Pancreas (tissue), 10 donors: Measurements from ENCODE around the gene LRIG3. TPM values are rescaled to one million over a fixed set of nuclear protein-coding genes. Genes with fewer than 3 reads are reported as not detected.

ENCODE experiments used
- ATAC-seq, 4 donors: fragments of 200-7000 bp; cut with Tn5 transposase; one replicate each; pipeline versions ENCODE4 v1.8.0 to v1.9.1; 2020; ENCODE audit warnings: mild to moderate bottlenecking in 4 of 4, moderate library complexity in 4 of 4
- DNase-seq, 6 donors: peaks; one replicate each; pipeline ENCODE4 v3.0.0-alpha.2; 2020
- FAIRE-seq: peaks from 2 replicates; lab custom pipeline; 2012; peaks lifted over from hg19 to GRCh38; lab: Jason Lieb, UNC
- H3K27ac ChIP-seq, 4 donors: fragments of 200-600 bp; sonication (generic); 1 replicate in 3 of 4; 2 replicates in 1 of 4; pipeline versions ENCODE4 v1.5.0 to v1.8.0; 2020
- H3K27me3 ChIP-seq, 4 donors: fragments of 200-600 bp; one replicate each; pipeline ENCODE4 v1.8.0; 2021
- H3K36me3 ChIP-seq, 3 donors: fragments of 200-600 bp; sonication (generic) in 1 of 3; one replicate each; pipeline versions ENCODE4 v1.5.0 to v1.8.0; 2020 to 2021
- H3K4me1 ChIP-seq, 3 donors: fragments of 200-600 bp; one replicate each; pipeline ENCODE4 v1.8.0; 2021
- H3K4me3 ChIP-seq, 4 donors: fragments of 200-600 bp; sonication (generic) in 2 of 4; one replicate each; pipeline versions ENCODE4 v1.5.0 to v1.8.0; 2020 to 2021
- H3K9me3 ChIP-seq, 4 donors: fragments of 200-600 bp; one replicate each; pipeline ENCODE4 v1.8.0; 2021
- WGBS, 2 donors: extraction: QIAGEN DNeasy Blood & Tissue Kit; methylation state at CpG; one replicate each; pipeline ENCODE4 v1.1.7; 2013; 5-methylcytosine and 5-hydroxymethylcytosine counted together
- intact Hi-C, 3 donors: fragments of 100-400 bp; cut with DNase I; formaldehyde crosslinking; loops; one replicate each; pipeline versions ENCODE4 v1.11.1 to v1.14.2; 2022
- polyA plus RNA-seq, 2 donors: library from polyadenylated mRNA; stranded (reverse); fragments of 200-250 nt; gene quantifications; one replicate each; pipeline ENCODE4 v1.2.3, GENCODE V29; 2013
- total RNA-seq, 6 donors: library from RNA; stranded (reverse); fragmentation: NEBNext Ultra II Directional in 4 of 6; extraction: Animal tissue kit (Norgen Biotek cat#: 25700) in 4 of 6; gene quantifications; one replicate each; pipeline versions ENCODE4 v1.2.1 to v1.2.4, GENCODE V29; 2021 to 2023
- TF ChIP-seq, protein P1 (sequence below), 4 donors: fragments of 200-600 bp; sonication (generic) in 3 of 4; IDR thresholded peaks; one replicate each; pipeline versions ENCODE4 v1.5.0 to v1.8.0; 2021; ENCODE audit warnings: antibody characterized with exemption in 4 of 4
- donor health status: healthy with polysubstance abuse.
- donor health status: DM: no; HTN: no; CAD: no; lungs with moderate emphysema.
- donor health status: DM: no; HTN: no; CAD: no.
- donor health status: control.
- donor health status: control.
- donor health status: Bipolar disorder and iron deficiency.
- donor health status: DM: yes; HTN: yes; CAD: no.
- donor health status: DM: no; HTN: no; CAD: no.
- donor health status: DM: no; HTN: no; CAD: no.
- donor health status: DM: yes; HTN: yes; CAD: no.

Gene LRIG3
- total and polyA plus RNA-seq, 8 donors, result 7.2 to 44.3 (median 25.0) TPM

DNA sequence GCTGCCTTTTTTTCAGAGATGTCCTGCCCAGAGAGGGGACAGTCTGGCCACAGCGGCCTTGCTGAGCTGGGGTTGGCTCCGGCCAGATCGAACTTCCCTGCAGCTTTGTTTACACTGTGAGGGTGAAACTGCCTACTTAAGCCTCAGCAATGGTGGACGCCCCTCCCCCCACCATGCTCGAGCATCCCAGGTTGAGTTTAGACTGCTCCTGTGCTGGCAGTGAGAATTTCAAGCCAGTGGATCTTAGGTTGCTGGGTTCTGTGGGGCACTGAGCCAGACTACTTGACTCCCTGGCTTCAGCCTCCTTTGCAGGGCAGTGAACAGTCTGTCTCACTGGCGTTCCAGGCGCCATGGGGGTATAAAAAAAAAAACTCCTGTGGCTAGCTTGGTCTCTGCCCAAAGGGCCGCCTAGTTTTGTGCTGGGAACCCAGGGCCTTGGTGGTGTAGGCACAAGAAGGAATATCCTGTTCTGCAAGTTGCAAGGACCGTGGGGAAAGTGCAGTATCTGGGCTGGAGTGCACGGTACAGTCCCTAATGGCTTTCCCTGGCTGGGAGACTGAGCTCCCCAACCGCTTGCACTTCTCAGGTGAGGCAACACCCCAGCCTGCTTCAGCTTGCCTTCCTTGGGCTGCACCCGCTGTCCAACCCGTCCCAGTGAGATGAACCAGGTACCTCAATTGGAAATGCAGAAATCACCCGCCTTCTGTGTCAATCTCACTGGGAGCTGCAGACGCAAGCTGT lies 79.1 kb downstream of the LRIG3 start:
- H3K4me3 ChIP-seq, result no peak overlapping the region
- 74 to 77% methylated on average over 15 of the region's 15 CpGs for WGBS, 2 donors
- no peaks in the 10 kb centered on the region for H3K27me3 ChIP-seq
- DNase-seq (no peak), FAIRE-seq (no peak), ATAC-seq (no peak)
- intact Hi-C loops, result no loop called here
- no peaks in the 10 kb centered on the region for H3K9me3 ChIP-seq
- no peak overlapping the region for H3K27ac ChIP-seq
- TF ChIP-seq, protein P1, sequence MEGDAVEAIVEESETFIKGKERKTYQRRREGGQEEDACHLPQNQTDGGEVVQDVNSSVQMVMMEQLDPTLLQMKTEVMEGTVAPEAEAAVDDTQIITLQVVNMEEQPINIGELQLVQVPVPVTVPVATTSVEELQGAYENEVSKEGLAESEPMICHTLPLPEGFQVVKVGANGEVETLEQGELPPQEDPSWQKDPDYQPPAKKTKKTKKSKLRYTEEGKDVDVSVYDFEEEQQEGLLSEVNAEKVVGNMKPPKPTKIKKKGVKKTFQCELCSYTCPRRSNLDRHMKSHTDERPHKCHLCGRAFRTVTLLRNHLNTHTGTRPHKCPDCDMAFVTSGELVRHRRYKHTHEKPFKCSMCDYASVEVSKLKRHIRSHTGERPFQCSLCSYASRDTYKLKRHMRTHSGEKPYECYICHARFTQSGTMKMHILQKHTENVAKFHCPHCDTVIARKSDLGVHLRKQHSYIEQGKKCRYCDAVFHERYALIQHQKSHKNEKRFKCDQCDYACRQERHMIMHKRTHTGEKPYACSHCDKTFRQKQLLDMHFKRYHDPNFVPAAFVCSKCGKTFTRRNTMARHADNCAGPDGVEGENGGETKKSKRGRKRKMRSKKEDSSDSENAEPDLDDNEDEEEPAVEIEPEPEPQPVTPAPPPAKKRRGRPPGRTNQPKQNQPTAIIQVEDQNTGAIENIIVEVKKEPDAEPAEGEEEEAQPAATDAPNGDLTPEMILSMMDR (IDR thresholded peaks at IDR 0.05), result no peak
- H3K4me1 ChIP-seq, result no peaks in the 10 kb centered on the region
- no peaks in the 10 kb centered on the region for H3K36me3 ChIP-seq

DNA sequence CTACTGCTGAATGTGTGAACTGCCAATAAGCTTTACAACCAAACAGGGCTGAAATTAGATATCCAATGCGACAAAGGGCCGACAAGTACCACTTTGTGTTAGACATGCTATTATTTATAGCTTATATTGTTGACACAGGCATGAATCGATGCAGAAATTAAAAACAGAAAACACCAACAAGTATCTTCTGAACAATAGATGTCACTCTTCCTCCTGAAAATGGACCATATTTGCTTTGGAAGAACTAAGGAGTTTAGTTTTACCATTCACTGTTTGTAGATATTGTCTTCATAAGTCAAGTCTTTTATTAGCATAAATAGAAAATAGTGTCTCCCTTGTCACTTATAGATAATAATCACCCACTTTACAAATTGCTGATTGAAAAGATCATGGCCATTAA lies 86.5 kb downstream of the LRIG3 start:
- no peaks in the 10 kb centered on the region for H3K9me3 ChIP-seq
- TF ChIP-seq, protein P1 (IDR thresholded peaks at IDR 0.05), result no peak
- peak in 1 of 4 donors; percentile 66 for ATAC-seq
- H3K4me1 ChIP-seq, result no peaks in the 10 kb centered on the region
- H3K27ac ChIP-seq, result no peak overlapping the region
- no peak for FAIRE-seq
- H3K4me3 ChIP-seq, result no peak overlapping the region
- DNase-seq, result no peak
- H3K36me3 ChIP-seq, result no peaks in the 10 kb centered on the region
- H3K27me3 ChIP-seq, result no peaks in the 10 kb centered on the region
- 11 to 12% methylated on average over 3 of the region's 3 CpGs for WGBS, 2 donors
- intact Hi-C loops, result loop anchor here in 1 of 3 donors (10.0 kb wide), 1 partner anchor 251 kb away; no protein-coding TSS in a partner anchor

DNA sequence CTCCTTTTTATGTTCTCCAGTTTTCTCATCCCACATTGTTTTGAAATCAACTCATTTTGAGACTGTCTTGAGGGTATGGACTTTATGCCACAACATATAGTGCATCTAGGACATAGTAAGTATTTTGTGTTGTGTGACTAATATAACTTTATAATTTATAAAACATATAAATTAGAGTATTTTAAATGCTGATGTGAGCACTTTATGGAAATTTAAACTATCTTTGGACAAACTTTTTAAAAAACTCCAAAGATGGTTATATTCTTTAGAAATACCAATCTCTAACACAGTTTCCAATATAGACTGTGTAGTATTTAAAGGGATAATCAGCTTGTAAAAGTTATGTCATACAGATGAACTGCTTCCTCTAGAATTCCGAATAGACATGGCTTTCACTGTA lies 87.4 kb downstream of the LRIG3 start:
- intact Hi-C loops, result loop anchor here in 1 of 3 donors (10.0 kb wide), 1 partner anchor 252 kb away; no protein-coding TSS in a partner anchor

More for the DNA sequence above, 87.4 kb downstream of the LRIG3 start:
- 83 to 96% methylated on average over 1 of the region's 1 CpG for WGBS, 2 donors
- TF ChIP-seq, protein P1 (IDR thresholded peaks at IDR 0.05), result no peak
- no peak overlapping the region for H3K4me3 ChIP-seq
- FAIRE-seq (no peak), DNase-seq (no peak), ATAC-seq (no peak)
- H3K27ac ChIP-seq, result no peak overlapping the region
- H3K4me1 ChIP-seq, result no peaks in the 10 kb centered on the region
- H3K36me3 ChIP-seq, result no peaks in the 10 kb centered on the region
- no peaks in the 10 kb centered on the region for H3K27me3 ChIP-seq
- no peaks in the 10 kb centered on the region for H3K9me3 ChIP-seq
